HepG2 (cell line): Measurements from ENCODE around the gene GOLPH3. TPM values are rescaled to one million over a fixed set of nuclear protein-coding genes. Genes with fewer than 3 reads are reported as not detected.

ENCODE experiments used
- ATAC-seq: fragments of 200-7000 bp; cut with Tn5 transposase; 3 replicates; pipeline ENCODE4 v1.9.1; 2020; ENCODE audit warnings: mild to moderate bottlenecking, moderate library complexity
- BruUV-seq: library from RNA; stranded (reverse); fragments of 400-500 nt; replicated peaks from 2 replicates; lab custom pipeline; 2021; lab: Mats Ljungman, UMichigan
- CTCF ChIA-PET: fragments of 300-600 bp; formaldehyde crosslinking; extraction: SDS; loops from one replicate; lab custom pipeline; 2021; ENCODE audit warnings: low total read pairs, inconsistent platforms, low intra/inter-chr PET ratio; lab: Yijun Ruan, JAX
- POLR2A ChIA-PET: fragments of 350-600 bp; sonication (Branson Sonifier 250); formaldehyde crosslinking; loops from one replicate; lab custom pipeline; 2020; ENCODE audit warnings: antibody characterized with exemption, inconsistent platforms; lab: Yijun Ruan, JAX
- DNase-seq: peaks from one replicate; pipeline ENCODE4 v3.0.0-alpha.2; 2015; ENCODE audit warnings: low spot score
- FAIRE-seq: peaks from 3 replicates; lab custom pipeline; 2011; peaks lifted over from hg19 to GRCh38; lab: Jason Lieb, UNC
- H2AFZ ChIP-seq: one replicate; pipeline ENCODE4 v1.6.1; 2011; ENCODE audit warnings: low read length, inconsistent platforms
- H3K27ac ChIP-seq: fragments of 300-600 bp; 3 replicates; pipeline ENCODE4 v1.8.0; 2011; ENCODE audit warnings: mixed run types, mild to moderate bottlenecking, mixed read lengths, low read length, inconsistent platforms; ENCODE audit not compliant: insufficient read depth; ENCODE audit errors: extremely low read length
- H3K27me3 ChIP-seq, 2 experiments: fragments of 200-600 bp in 1 of 2; 2 replicates in 1 of 2; 3 replicates in 1 of 2; pipeline versions ENCODE4 v1.6.0 to v1.8.0; 2011; ENCODE audit warnings: low read length in 2 of 2, mild to moderate bottlenecking in 2 of 2, moderate library complexity in 2 of 2, inconsistent platforms in 1 of 2; ENCODE audit not compliant: insufficient read depth in 2 of 2, control insufficient read depth in 1 of 2
- H3K36me3 ChIP-seq, 2 experiments: fragments of 200-600 bp in 1 of 2; replicated peaks in 1 of 2; 2 replicates in 1 of 2; 3 replicates in 1 of 2; pipeline versions ENCODE4 v1.5.1 to v1.8.0; 2011; ENCODE audit warnings: low read length in 2 of 2, inconsistent platforms in 1 of 2; ENCODE audit not compliant: insufficient read depth in 2 of 2, control insufficient read depth in 1 of 2
- H3K4me1 ChIP-seq: 2 replicates; pipeline ENCODE4 v1.5.1; 2012; ENCODE audit warnings: low read length, inconsistent platforms; ENCODE audit not compliant: insufficient read depth
- H3K4me2 ChIP-seq: 2 replicates; pipeline ENCODE4 v1.6.0; 2011; ENCODE audit warnings: low read depth, low read length, inconsistent platforms
- H3K4me3 ChIP-seq, 3 experiments: fragments of 200-600 bp in 1 of 3; sonication (generic), shearing (Covaris generic) in 1 of 3; replicated peaks in 1 of 3; 2 replicates each; pipeline ENCODE4 v1.5.1; 2011 to 2016; ENCODE audit warnings: low read length in 3 of 3, inconsistent platforms in 2 of 3, low read depth in 2 of 3, mild to moderate bottlenecking in 2 of 3, control low read depth in 1 of 3, mixed read lengths in 1 of 3; ENCODE audit not compliant: insufficient read depth in 1 of 3
- H3K79me2 ChIP-seq: one replicate; pipeline ENCODE4 v1.6.1; 2011; ENCODE audit warnings: low read length, inconsistent platforms; ENCODE audit not compliant: insufficient read depth
- H3K9ac ChIP-seq: 2 replicates; pipeline ENCODE4 v1.6.0; 2011; ENCODE audit warnings: mild to moderate bottlenecking, low read depth, low read length, inconsistent platforms; ENCODE audit not compliant: insufficient read depth
- H3K9me3 ChIP-seq: 2 replicates; pipeline ENCODE4 v1.5.1; 2012; ENCODE audit warnings: mild to moderate bottlenecking, low read length
- H4K20me1 ChIP-seq: 2 replicates; pipeline ENCODE4 v1.6.0; 2011; ENCODE audit warnings: inconsistent platforms, mild to moderate bottlenecking, low read length, moderate library complexity; ENCODE audit not compliant: insufficient read depth
- CENPX ChIP-seq: sonication (generic); formaldehyde crosslinking; IDR thresholded peaks from 2 replicates; pipeline ENCODE4 v1.9.0; 2021; ENCODE audit warnings: mild to moderate bottlenecking, missing genetic modification reagents, moderate library complexity
- FIP1L1 ChIP-seq: fragments of 200-400 bp; formaldehyde crosslinking; IDR thresholded peaks from 2 replicates; pipeline ENCODE4 v1.6.1; 2018; ENCODE audit warnings: low read depth, mild to moderate bottlenecking, low read length, moderate library complexity, borderline replicate concordance; ENCODE audit not compliant: insufficient read depth
- POLR2A ChIP-seq, 2 experiments: IDR thresholded peaks; 2 replicates each; pipeline ENCODE4 v1.6.1; 2011; ENCODE audit warnings: low read depth in 2 of 2, low read length in 2 of 2, mild to moderate bottlenecking in 1 of 2, moderate library complexity in 1 of 2; ENCODE audit not compliant: insufficient read depth in 1 of 2
- RAD21 ChIP-seq: fragments of 450-650 bp; formaldehyde crosslinking; IDR thresholded peaks from 2 replicates; pipeline ENCODE4 v1.5.0; 2020; ENCODE audit warnings: mild to moderate bottlenecking
- SRY ChIP-seq: sonication (generic); formaldehyde crosslinking; IDR thresholded peaks from 2 replicates; pipeline ENCODE4 v1.8.0; 2022; ENCODE audit warnings: mild to moderate bottlenecking, missing genetic modification reagents
- TMF1 ChIP-seq: sonication (generic); formaldehyde crosslinking; IDR thresholded peaks from 2 replicates; pipeline ENCODE4 v1.8.1; 2022; ENCODE audit warnings: low read depth, missing genetic modification reagents
- ZFP41 ChIP-seq: sonication (generic); formaldehyde crosslinking; IDR thresholded peaks from 2 replicates; pipeline ENCODE4 v1.4.0; 2020; ENCODE audit warnings: mild to moderate bottlenecking, missing genetic modification reagents, borderline replicate concordance
- ZNF468 ChIP-seq: sonication (generic); formaldehyde crosslinking; IDR thresholded peaks from 2 replicates; pipeline ENCODE4 v1.8.0; 2022; ENCODE audit warnings: mild to moderate bottlenecking, moderate library complexity, missing genetic modification reagents
- ZNF550 ChIP-seq: sonication (generic); formaldehyde crosslinking; IDR thresholded peaks from 2 replicates; pipeline ENCODE4 v1.4.0; 2020; ENCODE audit warnings: mild to moderate bottlenecking, missing genetic modification reagents, borderline replicate concordance
- ZNF557 ChIP-seq: sonication (generic); formaldehyde crosslinking; IDR thresholded peaks from 2 replicates; pipeline ENCODE4 v1.4.0; 2020; ENCODE audit warnings: missing genetic modification reagents
- ZNF605 ChIP-seq: sonication (generic); formaldehyde crosslinking; IDR thresholded peaks from 2 replicates; pipeline ENCODE4 v1.8.0; 2022; ENCODE audit warnings: mild to moderate bottlenecking, missing genetic modification reagents
- ZNF740 ChIP-seq: sonication (generic); formaldehyde crosslinking; IDR thresholded peaks from 2 replicates; pipeline ENCODE4 v1.4.0; 2020; ENCODE audit warnings: missing genetic modification reagents
- ZNF883 ChIP-seq: sonication (generic); formaldehyde crosslinking; IDR thresholded peaks from 2 replicates; pipeline ENCODE4 v1.5.1; 2020; ENCODE audit warnings: mild to moderate bottlenecking, missing genetic modification reagents; ENCODE audit errors: not compliant biosample characterization
- WGBS: methylation state at CpG from one replicate; pipeline ENCODE4 v1.1.6; 2017; ENCODE audit warnings: low lambda C conversion rate; 5-methylcytosine and 5-hydroxymethylcytosine counted together
- in situ Hi-C: cut with HindIII; loops from 2 replicates; pipeline ENCODE4 v1.10.0; 2017; ENCODE audit warnings: low pct_unique_long_range_greater_than_20kb; ENCODE audit not compliant: extremely low pct_ligation_motif_present
- intact Hi-C: fragments of 100-400 bp; cut with micrococcal nuclease; formaldehyde crosslinking; loops from one replicate; pipeline ENCODE4 v1.10.0; 2022; ENCODE audit not compliant: unreplicated experiment
- polyA plus RNA-seq, 8 experiments: library from polyadenylated mRNA; depleted of rRNA in 3 of 8; stranded (reverse) in 7 of 8; unstranded in 1 of 8; fragments of >200 nt; fragmentation: Illumina TruSeq in 4 of 8; extraction: Trizol in 4 of 8; gene quantifications; 2 replicates each; pipeline versions ENCODE4 v1.2.1 to v1.2.3, GENCODE V29; 2011 to 2016; ENCODE audit warnings: low read depth in 4 of 8, missing spikeins in 1 of 8, mixed read lengths in 1 of 8; ENCODE audit not compliant: insufficient read depth in 1 of 8
- total RNA-seq, 5 experiments: library from RNA; depleted of rRNA; stranded (reverse); fragments of >200 nt; fragmentation: Illumina TruSeq; extraction: Trizol; gene quantifications; 2 replicates each; pipeline ENCODE4 v1.2.3, GENCODE V29; 2016; ENCODE audit warnings: low read depth in 1 of 5
- TF ChIP-seq, protein P1 (sequence below), 2 experiments: sonication (generic) in 1 of 2; formaldehyde crosslinking in 1 of 2; IDR thresholded peaks; 2 replicates each; pipeline versions ENCODE4 v1.4.0 to v1.6.1; 2018 to 2020; ENCODE audit warnings: missing genetic modification reagents in 2 of 2, borderline replicate concordance in 1 of 2, low read depth in 1 of 2, mild to moderate bottlenecking in 1 of 2, missing biosample characterization in 1 of 2
- TF ChIP-seq, protein P2 (sequence below): sonication (generic); formaldehyde crosslinking; IDR thresholded peaks from 2 replicates; pipeline ENCODE4 v1.8.0; 2022; ENCODE audit warnings: mild to moderate bottlenecking, missing genetic modification reagents, moderate library complexity
- TF ChIP-seq, protein P3 (sequence below): sonication (generic); formaldehyde crosslinking; IDR thresholded peaks from 2 replicates; pipeline ENCODE4 v1.8.0; 2022; ENCODE audit warnings: mild to moderate bottlenecking, missing genetic modification reagents, moderate library complexity

The GOLPH3 gene
- total and polyA plus RNA-seq, 2 of the 13 experiments (the other 11 are each of a cell fraction or from before 2014, with no cell fraction given), result 59.5 to 84.5 TPM

DNA sequence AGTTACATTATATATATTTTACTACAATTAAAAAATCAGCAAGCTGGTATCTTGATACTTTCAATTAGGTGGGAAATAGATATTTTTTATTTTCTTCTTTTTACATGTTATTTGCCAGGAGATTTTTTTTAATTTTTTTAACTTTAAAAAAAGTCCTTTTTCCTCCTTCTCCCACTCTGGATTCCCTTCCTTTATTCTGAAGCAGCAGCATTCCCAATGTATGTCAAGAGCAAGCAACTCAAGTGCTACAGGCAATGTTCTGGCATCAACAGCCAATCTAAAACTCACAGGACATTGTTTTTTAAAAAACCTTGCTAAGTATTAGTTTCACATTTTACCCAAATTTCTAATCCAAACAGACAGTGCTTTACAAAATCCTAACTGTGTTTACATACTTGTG lies 41.4 kb downstream of the GOLPH3 start:
- FAIRE-seq, result no peak
- intact Hi-C loops (no loop called here), in situ Hi-C loops (no loop called here)
- ChIA-PET POLR2A (no interaction called here), CTCF (no interaction called here)
- BruUV-seq, result no TSS peak
- H3K36me3 ChIP-seq, result peaks cover 10 to 54% of the 10 kb centered on the region in 2 experiments
- H3K4me1 ChIP-seq, result peaks cover 13% of the 10 kb centered on the region; the same call in 1 of the 2 replicates
- H3K27me3 ChIP-seq, result no peaks in the 10 kb centered on the region
- H3K9ac ChIP-seq, result no peak overlapping the region
- no peak for ATAC-seq
- H3K9me3 ChIP-seq, result no peaks in the 10 kb centered on the region
- TF ChIP-seq, protein P1, sequence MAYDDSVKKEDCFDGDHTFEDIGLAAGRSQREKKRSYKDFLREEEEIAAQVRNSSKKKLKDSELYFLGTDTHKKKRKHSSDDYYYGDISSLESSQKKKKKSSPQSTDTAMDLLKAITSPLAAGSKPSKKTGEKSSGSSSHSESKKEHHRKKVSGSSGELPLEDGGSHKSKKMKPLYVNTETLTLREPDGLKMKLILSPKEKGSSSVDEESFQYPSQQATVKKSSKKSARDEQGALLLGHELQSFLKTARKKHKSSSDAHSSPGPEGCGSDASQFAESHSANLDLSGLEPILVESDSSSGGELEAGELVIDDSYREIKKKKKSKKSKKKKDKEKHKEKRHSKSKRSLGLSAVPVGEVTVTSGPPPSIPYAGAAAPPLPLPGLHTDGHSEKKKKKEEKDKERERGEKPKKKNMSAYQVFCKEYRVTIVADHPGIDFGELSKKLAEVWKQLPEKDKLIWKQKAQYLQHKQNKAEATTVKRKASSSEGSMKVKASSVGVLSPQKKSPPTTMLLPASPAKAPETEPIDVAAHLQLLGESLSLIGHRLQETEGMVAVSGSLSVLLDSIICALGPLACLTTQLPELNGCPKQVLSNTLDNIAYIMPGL (CRISPR knock-in tag; IDR thresholded peaks at IDR 0.05; ENCODE audit: borderline replicate concordance in 1 of 2, low read depth in 1 of 2), result no peak
- TF ChIP-seq ZNF883 (no peak), RAD21 (CRISPR knock-in tag) (no peak), CENPX (CRISPR knock-in tag) (no peak), FIP1L1 (no peak), ZNF550 (CRISPR knock-in tag) (no peak)
- no peak overlapping the region for H3K27ac ChIP-seq
- H2AFZ ChIP-seq, result no peak overlapping the region
- H3K4me3 ChIP-seq, result no peak overlapping the region
- H3K4me2 ChIP-seq, result no peak overlapping the region
- no peak for DNase-seq
- peaks cover under 1% of the 10 kb centered on the region; the same call in 1 of the 2 replicates for H4K20me1 ChIP-seq
- H3K79me2 ChIP-seq, result peaks cover 56% of the 10 kb centered on the region

DNA sequence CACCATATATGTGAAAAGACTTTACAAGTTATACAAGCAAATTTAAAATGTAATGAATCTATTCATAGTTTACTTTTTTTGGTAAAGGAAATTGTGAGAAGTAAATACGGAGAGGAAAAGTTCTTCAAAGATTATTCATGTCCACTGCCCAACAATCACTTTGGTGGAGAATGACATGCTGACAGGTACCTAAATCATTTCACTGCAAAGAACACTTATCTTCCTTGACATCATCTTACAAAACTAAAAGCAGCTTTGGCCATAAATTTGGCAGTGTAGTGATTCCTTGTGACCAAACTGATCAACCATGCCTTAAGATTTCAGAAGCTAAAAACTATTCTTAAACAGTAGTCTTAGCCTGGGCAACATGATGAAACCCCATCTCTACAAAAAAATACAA lies 42.5 kb downstream of the GOLPH3 start:
- peaks cover 13% of the 10 kb centered on the region; the same call in 1 of the 2 replicates for H3K4me1 ChIP-seq
- no peak overlapping the region for H3K4me3 ChIP-seq
- H3K9ac ChIP-seq, result no peak overlapping the region
- no peaks in the 10 kb centered on the region for H3K27me3 ChIP-seq
- FAIRE-seq (no peak), DNase-seq (no peak), ATAC-seq (no peak)
- ChIA-PET CTCF (no interaction called here), POLR2A (interaction anchor here (0.6 kb wide), 1 partner anchor 24 kb away, joined by 5 read pairs; no protein-coding TSS in a partner anchor)
- H3K79me2 ChIP-seq, result peaks cover 55% of the 10 kb centered on the region
- 100% methylated on average over 1 of the region's 1 CpG for WGBS
- no peak overlapping the region for H3K27ac ChIP-seq
- H3K36me3 ChIP-seq, result peaks cover 13 to 51% of the 10 kb centered on the region in 2 experiments
- no peak overlapping the region for H3K4me2 ChIP-seq
- peaks cover 3% of the 10 kb centered on the region; the same call in 1 of the 2 replicates for H4K20me1 ChIP-seq
- BruUV-seq, result no TSS peak
- intact Hi-C loops (no loop called here), in situ Hi-C loops (no loop called here)
- H2AFZ ChIP-seq, result no peak overlapping the region
- H3K9me3 ChIP-seq, result no peaks in the 10 kb centered on the region
- TF ChIP-seq, protein P2, sequence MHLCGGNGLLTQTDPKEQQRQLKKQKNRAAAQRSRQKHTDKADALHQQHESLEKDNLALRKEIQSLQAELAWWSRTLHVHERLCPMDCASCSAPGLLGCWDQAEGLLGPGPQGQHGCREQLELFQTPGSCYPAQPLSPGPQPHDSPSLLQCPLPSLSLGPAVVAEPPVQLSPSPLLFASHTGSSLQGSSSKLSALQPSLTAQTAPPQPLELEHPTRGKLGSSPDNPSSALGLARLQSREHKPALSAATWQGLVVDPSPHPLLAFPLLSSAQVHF (CRISPR knock-in tag), result no peak
- no peak for TF ChIP-seq SRY (CRISPR knock-in tag)
- TF ChIP-seq, protein P3, sequence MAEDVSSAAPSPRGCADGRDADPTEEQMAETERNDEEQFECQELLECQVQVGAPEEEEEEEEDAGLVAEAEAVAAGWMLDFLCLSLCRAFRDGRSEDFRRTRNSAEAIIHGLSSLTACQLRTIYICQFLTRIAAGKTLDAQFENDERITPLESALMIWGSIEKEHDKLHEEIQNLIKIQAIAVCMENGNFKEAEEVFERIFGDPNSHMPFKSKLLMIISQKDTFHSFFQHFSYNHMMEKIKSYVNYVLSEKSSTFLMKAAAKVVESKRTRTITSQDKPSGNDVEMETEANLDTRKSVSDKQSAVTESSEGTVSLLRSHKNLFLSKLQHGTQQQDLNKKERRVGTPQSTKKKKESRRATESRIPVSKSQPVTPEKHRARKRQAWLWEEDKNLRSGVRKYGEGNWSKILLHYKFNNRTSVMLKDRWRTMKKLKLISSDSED (CRISPR knock-in tag), result no peak
- no peak for TF ChIP-seq TMF1 (CRISPR knock-in tag)
- TF ChIP-seq ZNF557, result no peak
- TF ChIP-seq ZFP41, result no peak
- no peak for TF ChIP-seq ZNF740 (CRISPR knock-in tag)
- no peak for TF ChIP-seq ZNF605 (CRISPR knock-in tag)
- TF ChIP-seq POLR2A (IDR thresholded peaks at IDR 0.05; ENCODE audit: insufficient read depth in 1 of 2, low read depth in 2 of 2, low read length in 2 of 2), result no peak
- TF ChIP-seq ZNF468 (CRISPR knock-in tag), result no peak
